ENCODE data around the gene PACSIN3.

PACSIN3 gene

DNA sequence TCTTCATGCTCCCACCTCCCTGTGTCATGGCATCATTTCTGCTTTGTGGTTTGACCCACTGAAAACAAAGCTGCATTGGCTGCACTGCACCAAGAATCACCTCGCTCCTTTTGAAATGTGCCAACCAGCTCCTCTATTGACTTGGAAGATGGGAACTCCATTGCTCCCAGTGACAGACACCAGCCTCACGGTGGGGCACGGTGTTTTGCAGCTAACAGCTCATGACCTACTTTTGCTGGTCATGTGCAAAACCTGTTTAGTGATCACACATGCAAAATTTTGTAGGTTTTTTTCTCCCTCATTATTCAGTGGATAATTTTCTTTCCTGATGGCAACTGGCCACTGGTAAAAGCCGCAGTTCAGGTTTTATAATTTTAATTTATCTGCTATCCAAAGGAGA is 46.4 kb downstream of the PACSIN3 start:
- TF ChIP-seq ZFX (IDR thresholded peaks at IDR 0.05) (no peak), CTCF (conservative IDR thresholded peaks at IDR 0.05) (no peak)
- peak overlapping the region; percentile 17; the same call in 1 of the 2 replicates for H3K27ac ChIP-seq

DNA sequence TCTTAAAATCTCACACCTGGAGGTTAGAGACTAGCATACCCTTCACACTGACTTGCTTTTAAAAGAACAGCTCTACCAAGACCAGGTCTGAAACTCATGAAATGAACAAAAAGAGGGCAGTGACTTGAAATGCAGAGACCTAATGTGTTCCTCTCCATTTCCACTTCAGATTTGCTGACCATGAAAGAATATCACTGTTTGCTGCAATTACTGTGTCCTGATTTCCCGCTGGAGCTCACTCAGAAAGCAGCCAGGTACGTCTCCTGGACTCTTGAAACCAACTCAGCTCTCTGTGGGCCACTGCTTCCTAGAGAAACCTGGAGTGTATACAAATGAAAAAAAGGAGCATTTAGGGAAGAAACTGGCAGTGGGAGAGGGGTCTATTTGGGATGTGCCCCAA is 48.8 kb downstream of the PACSIN3 start:
- H3K27ac ChIP-seq, result no peak overlapping the region
- TF ChIP-seq ZFX (IDR thresholded peaks at IDR 0.05) (no peak), CTCF (conservative IDR thresholded peaks at IDR 0.05) (no peak)

DNA sequence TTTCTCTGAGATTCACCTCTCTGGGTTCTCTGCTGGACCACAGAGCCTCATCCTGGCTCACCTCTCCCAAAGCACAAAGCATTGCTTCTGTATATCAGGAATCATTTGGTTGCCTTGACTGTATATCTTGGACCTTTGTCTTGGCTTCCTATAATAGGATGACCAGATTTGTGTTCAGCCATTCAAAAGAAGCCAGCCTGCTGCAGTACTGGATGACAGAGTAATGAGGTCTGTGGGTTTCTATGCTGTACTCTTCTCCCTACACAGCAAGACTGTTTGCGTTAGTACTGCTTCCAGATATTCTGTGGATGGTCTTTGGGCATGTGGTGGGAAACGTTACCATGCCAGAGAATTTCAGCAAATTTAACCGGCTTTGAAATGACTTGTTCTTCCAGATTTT is 49.3 kb downstream of the PACSIN3 start:
- no peak overlapping the region for H3K27ac ChIP-seq
- TF ChIP-seq ZFX (IDR thresholded peaks at IDR 0.05) (no peak), CTCF (conservative IDR thresholded peaks at IDR 0.05) (no peak)

DNA sequence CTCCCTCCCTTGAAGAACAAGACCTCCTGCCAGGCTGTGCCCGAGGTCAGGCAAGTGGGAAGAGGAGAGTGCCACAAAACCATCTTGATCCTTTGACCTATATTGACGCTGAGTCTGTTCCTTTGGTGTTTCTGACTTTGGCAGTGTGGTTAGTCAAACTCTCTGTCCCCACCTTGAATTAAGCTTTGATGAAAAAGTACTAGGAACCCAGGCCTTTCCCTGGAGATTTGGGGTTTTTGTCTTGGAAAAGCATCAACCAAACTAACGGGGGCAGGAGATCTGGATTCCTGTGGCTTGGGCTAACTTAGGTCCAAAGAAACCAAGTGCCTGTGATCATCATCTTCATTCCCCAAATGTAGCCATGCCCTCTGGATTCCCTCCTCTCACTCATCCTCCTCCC is 49.9 kb downstream of the PACSIN3 start:
- no peak overlapping the region for H3K27ac ChIP-seq
- no peak for TF ChIP-seq ZFX (IDR thresholded peaks at IDR 0.05)
- TF ChIP-seq CTCF (conservative IDR thresholded peaks at IDR 0.05), result no peak

DNA sequence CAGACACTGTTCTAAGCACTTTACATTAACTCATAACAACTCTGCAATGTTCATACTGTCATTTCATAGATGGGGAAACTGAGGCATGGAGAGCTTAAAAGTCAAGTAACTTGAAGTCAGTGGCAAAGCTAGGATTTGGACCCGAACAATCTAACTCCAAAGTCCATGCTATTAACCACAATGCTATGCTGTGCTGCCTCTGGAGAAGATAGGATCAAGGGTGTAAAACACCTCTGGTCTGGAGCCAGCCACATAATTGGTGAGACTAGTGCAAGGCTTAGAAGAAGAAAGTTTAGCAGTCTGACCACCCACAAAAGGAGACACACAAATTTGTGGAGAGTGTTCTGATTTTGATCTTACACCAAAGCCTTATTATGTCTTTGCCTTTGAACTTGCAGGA is 53.3 kb downstream of the PACSIN3 start:
- no peak overlapping the region for H3K27ac ChIP-seq
- no peak for TF ChIP-seq CTCF (conservative IDR thresholded peaks at IDR 0.05)
- no peak for TF ChIP-seq ZFX (IDR thresholded peaks at IDR 0.05)

DNA sequence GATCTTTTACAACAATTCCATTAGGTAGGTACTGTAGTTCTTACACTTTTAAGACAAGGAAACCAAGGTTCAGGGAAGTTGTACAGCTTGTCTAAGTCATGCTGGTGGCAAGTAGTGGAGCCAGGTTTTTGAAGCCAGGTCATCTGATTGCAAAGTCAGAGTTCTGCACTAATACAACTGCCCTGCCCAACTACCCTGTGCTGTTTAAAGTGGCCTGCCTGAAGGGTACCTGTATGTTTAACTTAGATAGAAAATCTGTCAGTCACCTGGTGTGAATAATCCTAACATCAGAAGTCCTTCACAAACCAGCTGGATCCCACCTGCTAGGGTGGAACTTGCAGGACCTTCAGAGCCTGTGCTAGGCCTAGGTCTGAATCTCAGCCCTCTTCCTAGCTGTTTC is 53.7 kb downstream of the PACSIN3 start:
- H3K27ac ChIP-seq, result no peak overlapping the region
- TF ChIP-seq ZFX (IDR thresholded peaks at IDR 0.05) (no peak), CTCF (conservative IDR thresholded peaks at IDR 0.05) (no peak)

- TF ChIP-seq CTCF (conservative IDR thresholded peaks at IDR 0.05), result no peak
- no peak for TF ChIP-seq ZFX (IDR thresholded peaks at IDR 0.05)
- no peak overlapping the region for H3K27ac ChIP-seq
Measured at GRCh38 chr11:47131136-47131535, 55.1 kb downstream of the PACSIN3 start.
